ENCODE results near the gene SVIL. TPM values are rescaled to one million over a fixed set of nuclear protein-coding genes. Genes with fewer than 3 reads are reported as not detected.
"Not testable (repeated sequence)": the region's sequence is repeated elsewhere in the genome, so short reads cannot be mapped to it uniquely, and the experiment has no call there.

Gene SVIL
- total and polyA plus RNA-seq, 4 donors: 3.1 to 26.0 (median 9.4) TPM

- H3K4me3 ChIP-seq (ENCODE audit: low read depth in 1 of 3, low read length in 3 of 3); H3K27me3 ChIP-seq (ENCODE audit: control insufficient read depth in 4 of 4, insufficient read depth in 4 of 4, low read length in 3 of 4); H3K27ac ChIP-seq (ENCODE audit: low read depth in 1 of 2, low read length in 2 of 2); H3K9me3 ChIP-seq (ENCODE audit: control insufficient read depth in 4 of 4, low read length in 3 of 4); H3K4me1 ChIP-seq (ENCODE audit: control insufficient read depth in 4 of 4, insufficient read depth in 4 of 4, low read length in 3 of 4); H3K9ac ChIP-seq (ENCODE audit: low read depth in 1 of 2, low read length in 2 of 2); DNase-seq (ENCODE audit: low spot score): not testable (repeated sequence)
- 97% methylated on average over 16 of the region's 16 CpGs for WGBS
- H3K36me3 ChIP-seq (ENCODE audit: control insufficient read depth in 4 of 4, insufficient read depth in 3 of 4, low read depth in 1 of 4, low read length in 3 of 4): peaks cover 10 to 77% (median 37%) of the 10 kb centered on the region in 4 donors
Observed at GRCh38 chr10:29490781-29491280, 143.9 kb downstream of the SVIL start.

- not testable (repeated sequence) for H3K4me1 ChIP-seq (ENCODE audit: control insufficient read depth in 4 of 4, insufficient read depth in 4 of 4, low read length in 3 of 4); DNase-seq (ENCODE audit: low spot score); H3K9ac ChIP-seq (ENCODE audit: low read depth in 1 of 2, low read length in 2 of 2); H3K27me3 ChIP-seq (ENCODE audit: control insufficient read depth in 4 of 4, insufficient read depth in 4 of 4, low read length in 3 of 4); H3K9me3 ChIP-seq (ENCODE audit: control insufficient read depth in 4 of 4, low read length in 3 of 4); H3K4me3 ChIP-seq (ENCODE audit: low read depth in 1 of 3, low read length in 3 of 3); H3K27ac ChIP-seq (ENCODE audit: low read depth in 1 of 2, low read length in 2 of 2)
- H3K36me3 ChIP-seq (ENCODE audit: control insufficient read depth in 4 of 4, insufficient read depth in 3 of 4, low read depth in 1 of 4, low read length in 3 of 4): peaks cover 11 to 73% (median 33%) of the 10 kb centered on the region in 4 donors
- WGBS: 95% methylated on average over 14 of the region's 14 CpGs
Observed at GRCh38 chr10:29488471-29488870, 146.3 kb downstream of the SVIL start.

- H3K27ac ChIP-seq (ENCODE audit: low read depth in 1 of 2, low read length in 2 of 2); H3K4me1 ChIP-seq (ENCODE audit: control insufficient read depth in 4 of 4, insufficient read depth in 4 of 4, low read length in 3 of 4); DNase-seq (ENCODE audit: low spot score); H3K27me3 ChIP-seq (ENCODE audit: control insufficient read depth in 4 of 4, insufficient read depth in 4 of 4, low read length in 3 of 4); H3K4me3 ChIP-seq (ENCODE audit: low read depth in 1 of 3, low read length in 3 of 3); H3K9ac ChIP-seq (ENCODE audit: low read depth in 1 of 2, low read length in 2 of 2); H3K9me3 ChIP-seq (ENCODE audit: control insufficient read depth in 4 of 4, low read length in 3 of 4): not testable (repeated sequence)
- 94% methylated on average over 7 of the region's 7 CpGs for WGBS
- H3K36me3 ChIP-seq (ENCODE audit: control insufficient read depth in 4 of 4, insufficient read depth in 3 of 4, low read depth in 1 of 4, low read length in 3 of 4): peaks cover 9 to 68% (median 32%) of the 10 kb centered on the region in 4 donors
Observed at GRCh38 chr10:29487884-29488266, 146.9 kb downstream of the SVIL start.

GRCh38 chr10:29487032-29487883 lies 147.5 kb downstream of the SVIL start:
- peaks cover 9 to 62% (median 29%) of the 10 kb centered on the region in 4 donors for H3K36me3 ChIP-seq (ENCODE audit: control insufficient read depth in 4 of 4, insufficient read depth in 3 of 4, low read depth in 1 of 4, low read length in 3 of 4)
- H3K9ac ChIP-seq (ENCODE audit: low read depth in 1 of 2, low read length in 2 of 2); DNase-seq (ENCODE audit: low spot score); H3K27ac ChIP-seq (ENCODE audit: low read depth in 1 of 2, low read length in 2 of 2); H3K9me3 ChIP-seq (ENCODE audit: control insufficient read depth in 4 of 4, low read length in 3 of 4); H3K4me3 ChIP-seq (ENCODE audit: low read depth in 1 of 3, low read length in 3 of 3); H3K27me3 ChIP-seq (ENCODE audit: control insufficient read depth in 4 of 4, insufficient read depth in 4 of 4, low read length in 3 of 4); H3K4me1 ChIP-seq (ENCODE audit: control insufficient read depth in 4 of 4, insufficient read depth in 4 of 4, low read length in 3 of 4): not testable (repeated sequence)
- WGBS: 84% methylated on average over 21 of the region's 21 CpGs

- Histone ChIP-seq H3K9me3 (ENCODE audit: control insufficient read depth in 4 of 4, low read length in 3 of 4) (no peaks in the 10 kb centered on the region), H3K27me3 (ENCODE audit: control insufficient read depth in 4 of 4, insufficient read depth in 4 of 4, low read length in 3 of 4) (no peaks in the 10 kb centered on the region), H3K27ac (ENCODE audit: low read depth in 1 of 2, low read length in 2 of 2) (no peak overlapping the region), H3K4me3 (ENCODE audit: low read depth in 1 of 3, low read length in 3 of 3) (no peak overlapping the region), H3K36me3 (ENCODE audit: control insufficient read depth in 4 of 4, insufficient read depth in 3 of 4, low read depth in 1 of 4, low read length in 3 of 4) (peaks cover 9 to 54% (median 23%) of the 10 kb centered on the region in 4 donors), H3K4me1 (ENCODE audit: control insufficient read depth in 4 of 4, insufficient read depth in 4 of 4, low read length in 3 of 4) (peaks cover 2 to 7% (median 3%) of the 10 kb centered on the region in 4 donors), H3K9ac (ENCODE audit: low read depth in 1 of 2, low read length in 2 of 2) (no peak overlapping the region)
- no peak for TF ChIP-seq SP1 (IDR thresholded peaks at IDR 0.05)
- TF ChIP-seq CTCF (IDR thresholded peaks at IDR 0.05; ENCODE audit: low read depth, low read length, missing input control): no peak
- TF ChIP-seq HNF4G (IDR thresholded peaks at IDR 0.05): no peak
- TF ChIP-seq RXRA (IDR thresholded peaks at IDR 0.05): no peak
- no peak for TF ChIP-seq MAX (IDR thresholded peaks at IDR 0.05)
- TF ChIP-seq ZBTB33 (IDR thresholded peaks at IDR 0.05): no peak
- no peak for TF ChIP-seq JUND (IDR thresholded peaks at IDR 0.05)
- no peak for TF ChIP-seq FOXA2 (IDR thresholded peaks at IDR 0.05)
- no peak for TF ChIP-seq YY1 (IDR thresholded peaks at IDR 0.05)
- TF ChIP-seq EGR1 (IDR thresholded peaks at IDR 0.05; ENCODE audit: low read depth in 2 of 2): no peak
- TF ChIP-seq GABPA (IDR thresholded peaks at IDR 0.05 in 1 of 2, conservative IDR thresholded peaks at IDR 0.05 in 1 of 2): no peak
- 92% methylated on average over 1 of the region's 1 CpG for WGBS
- no peak for DNase-seq (ENCODE audit: low spot score)
Observed at GRCh38 chr10:29486433-29486832, 148.3 kb downstream of the SVIL start.
